Measurements from ENCODE around the gene GRK5. TPM values are rescaled to one million over a fixed set of nuclear protein-coding genes. Genes with fewer than 3 reads are reported as not detected.

Gene GRK5
- total RNA-seq, 2 donors from 2014 or later, result 18.9 to 28.2 TPM

GRCh38 chr10:119395280-119396007 is 188.1 kb downstream of the GRK5 start:
- Mint-ChIP-seq H3K4me1 (peaks cover 15% of the 10 kb centered on the region), H3K27me3 (no peaks in the 10 kb centered on the region), H3K27ac (peak overlapping the region; percentile 90), H3K36me3 (ENCODE audit: low read depth) (peaks cover 16% of the 10 kb centered on the region), H3K4me3 (no peak overlapping the region), H3K9me3 (no peaks in the 10 kb centered on the region)
- no peak for ATAC-seq (replicated peaks)

GRCh38 chr10:119396008-119396708 is 188.8 kb downstream of the GRK5 start:
- Mint-ChIP-seq H3K4me3 (no peak overlapping the region), H3K27me3 (no peaks in the 10 kb centered on the region), H3K27ac (no peak overlapping the region), H3K9me3 (no peaks in the 10 kb centered on the region), H3K36me3 (ENCODE audit: low read depth) (peaks cover 16% of the 10 kb centered on the region), H3K4me1 (peaks cover 15% of the 10 kb centered on the region)
- ATAC-seq (replicated peaks), result no peak

DNA sequence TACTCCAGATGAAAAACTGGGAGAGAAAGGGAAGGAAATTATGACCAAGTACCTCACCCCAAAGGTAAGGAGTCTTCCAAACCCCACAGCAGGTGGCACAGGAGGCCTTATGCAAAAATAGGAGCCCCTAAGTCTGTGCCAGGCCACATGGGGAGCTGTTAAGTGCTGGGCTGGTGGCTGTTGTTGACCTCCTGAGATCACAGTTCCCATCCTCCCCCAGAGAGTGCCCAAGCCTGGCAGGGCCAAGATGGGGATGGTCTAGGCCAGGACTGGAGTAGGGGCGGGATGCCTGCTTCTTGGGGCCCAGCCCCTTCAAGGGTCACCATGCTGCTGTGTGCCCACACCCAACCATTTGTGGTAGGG is 189.3 kb downstream of the GRK5 start:
- Mint-ChIP-seq H3K27ac (no peak overlapping the region), H3K27me3 (no peaks in the 10 kb centered on the region), H3K36me3 (ENCODE audit: low read depth) (peaks cover 16% of the 10 kb centered on the region), H3K4me1 (peaks cover 15% of the 10 kb centered on the region), H3K4me3 (no peak overlapping the region), H3K9me3 (no peaks in the 10 kb centered on the region)
- no peak for ATAC-seq (replicated peaks)

- Mint-ChIP-seq H3K36me3 (ENCODE audit: low read depth) (peaks cover 16% of the 10 kb centered on the region), H3K27me3 (no peaks in the 10 kb centered on the region), H3K4me3 (no peak overlapping the region), H3K9me3 (no peaks in the 10 kb centered on the region), H3K4me1 (peaks cover 15% of the 10 kb centered on the region), H3K27ac (no peak overlapping the region)
- ATAC-seq (replicated peaks), result no peak
Observed at GRCh38 chr10:119397416-119397815, 190.0 kb downstream of the GRK5 start.

DNA sequence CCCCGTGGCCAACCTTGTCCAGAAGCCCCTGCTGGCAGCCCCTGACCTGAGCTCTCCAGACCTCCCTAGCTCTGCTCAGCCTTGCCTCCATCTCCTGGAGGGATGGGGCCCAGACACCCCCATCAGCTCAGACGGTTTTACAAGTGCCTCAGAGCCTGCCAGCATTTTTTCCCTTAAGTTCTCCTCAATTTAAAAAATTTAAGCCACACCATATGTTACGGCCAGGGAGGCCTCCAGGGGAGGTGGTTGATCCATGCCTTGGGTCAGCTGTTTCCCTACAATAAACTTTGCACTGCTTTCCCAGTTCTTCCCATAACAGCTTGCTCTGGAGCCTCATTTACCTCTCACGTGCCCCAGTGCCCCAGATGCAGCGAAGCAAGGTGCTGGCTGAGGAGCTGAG is 191.6 kb downstream of the GRK5 start:
- H3K4me3 Mint-ChIP-seq, result no peak overlapping the region
- peaks cover 9% of the 10 kb centered on the region for H3K4me1 Mint-ChIP-seq
- peak overlapping the region; percentile 46 for H3K27ac Mint-ChIP-seq
- no peak for ATAC-seq (replicated peaks)
- H3K36me3 Mint-ChIP-seq (ENCODE audit: low read depth), result peaks cover 9% of the 10 kb centered on the region
- no peaks in the 10 kb centered on the region for H3K27me3 Mint-ChIP-seq
- H3K9me3 Mint-ChIP-seq, result no peaks in the 10 kb centered on the region

DNA sequence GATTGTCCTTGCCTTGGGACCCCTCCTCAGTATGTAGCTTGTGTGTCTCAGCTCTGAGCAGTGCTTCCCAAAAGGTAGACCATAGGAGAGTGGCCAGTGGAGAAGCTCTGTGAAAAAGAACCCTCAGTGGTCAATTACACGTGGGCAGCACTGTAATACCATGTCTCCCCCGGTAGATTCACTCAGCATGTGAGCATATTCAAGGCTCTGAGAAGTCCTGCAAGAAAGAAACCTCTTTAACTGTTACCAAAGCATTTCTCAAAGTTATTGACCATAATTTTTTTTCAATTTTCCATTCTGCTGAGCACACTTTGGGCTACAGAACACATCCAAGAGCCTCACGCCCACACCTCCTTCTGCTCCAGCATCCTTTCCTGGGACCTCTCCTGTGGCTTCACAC is 192.1 kb downstream of the GRK5 start:
- peaks cover 5% of the 10 kb centered on the region for H3K36me3 Mint-ChIP-seq (ENCODE audit: low read depth)
- H3K4me1 Mint-ChIP-seq, result peaks cover 4% of the 10 kb centered on the region
- ATAC-seq (replicated peaks), result no peak
- H3K27me3 Mint-ChIP-seq, result no peaks in the 10 kb centered on the region
- H3K9me3 Mint-ChIP-seq, result no peaks in the 10 kb centered on the region
- peak overlapping the region; percentile 46 for H3K27ac Mint-ChIP-seq
- H3K4me3 Mint-ChIP-seq, result no peak overlapping the region

GRCh38 chr10:119401671-119402395 is 194.5 kb downstream of the GRK5 start:
- Mint-ChIP-seq H3K4me3 (no peak overlapping the region), H3K27ac (no peak overlapping the region), H3K9me3 (no peaks in the 10 kb centered on the region), H3K4me1 (no peaks in the 10 kb centered on the region), H3K27me3 (no peaks in the 10 kb centered on the region), H3K36me3 (ENCODE audit: low read depth) (no peaks in the 10 kb centered on the region)
- no peak for ATAC-seq (replicated peaks)

GRCh38 chr10:119403921-119404320 is 196.6 kb downstream of the GRK5 start:
- no peak overlapping the region for H3K27ac Mint-ChIP-seq
- H3K4me1 Mint-ChIP-seq, result no peaks in the 10 kb centered on the region

DNA sequence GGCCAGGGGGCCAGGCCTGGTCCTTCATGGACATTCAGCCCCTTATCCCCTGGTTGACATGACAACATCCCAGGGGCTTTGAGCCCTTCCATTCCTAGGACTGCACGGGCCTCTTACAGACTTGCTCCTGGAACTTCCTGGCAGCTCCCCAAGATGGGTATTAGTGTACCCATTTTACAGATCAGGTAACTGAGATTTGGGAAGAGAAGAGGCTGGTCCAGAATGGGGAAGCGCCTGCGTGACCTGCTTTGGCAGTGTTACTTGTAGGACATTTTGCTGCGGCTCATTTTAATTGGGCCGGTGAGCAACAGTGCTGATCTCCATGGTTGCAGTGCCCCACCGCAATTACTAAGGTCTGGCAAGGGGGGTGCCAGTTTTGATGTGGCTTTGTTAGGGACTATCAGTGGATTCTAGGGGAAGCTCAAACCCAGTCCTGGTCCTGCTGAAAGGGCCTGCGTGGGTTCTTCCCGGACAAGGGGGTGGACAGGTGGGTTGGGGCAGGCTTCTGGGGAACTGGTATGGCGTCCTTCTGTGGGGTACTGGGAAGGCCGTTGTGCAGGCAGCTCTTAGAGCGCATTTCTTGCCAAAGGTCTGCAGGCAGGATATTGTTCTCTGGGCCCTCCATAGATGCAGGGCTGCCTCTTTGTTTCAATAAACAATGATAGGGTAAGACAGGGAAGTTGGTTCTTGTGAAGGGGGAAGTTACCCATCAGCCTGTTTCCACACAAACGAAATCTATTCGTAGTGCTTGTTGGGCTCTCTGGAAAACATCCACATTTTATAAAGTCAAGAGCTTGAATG is 197.5 kb downstream of the GRK5 start:
- no peak overlapping the region for H3K4me3 Mint-ChIP-seq
- H3K36me3 Mint-ChIP-seq (ENCODE audit: low read depth), result no peaks in the 10 kb centered on the region
- H3K27ac Mint-ChIP-seq, result no peak overlapping the region
- no peaks in the 10 kb centered on the region for H3K9me3 Mint-ChIP-seq
- H3K27me3 Mint-ChIP-seq, result no peaks in the 10 kb centered on the region
- no peak for ATAC-seq (replicated peaks)
- no peaks in the 10 kb centered on the region for H3K4me1 Mint-ChIP-seq

More at GRCh38 chr10:119403921-119404320, 196.6 kb downstream of the GRK5 start:
- Mint-ChIP-seq H3K27me3 (no peaks in the 10 kb centered on the region), H3K4me3 (no peak overlapping the region), H3K9me3 (no peaks in the 10 kb centered on the region), H3K36me3 (ENCODE audit: low read depth) (no peaks in the 10 kb centered on the region)
- no peak for ATAC-seq (replicated peaks)

DNA sequence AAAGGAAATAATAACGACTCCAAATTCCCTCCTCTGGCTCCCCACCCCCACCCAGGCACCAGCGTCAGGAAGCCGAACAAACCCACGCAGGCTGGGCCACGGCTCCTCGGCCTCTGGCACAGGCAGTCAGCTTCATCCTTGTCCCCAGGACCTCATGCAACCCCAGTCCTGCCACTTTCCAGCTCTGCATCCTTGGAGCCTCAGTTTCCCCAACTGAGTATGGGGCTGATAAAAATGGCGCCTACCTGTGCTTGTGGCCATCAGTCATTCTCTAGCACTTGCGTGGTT is 198.1 kb downstream of the GRK5 start:
- no peaks in the 10 kb centered on the region for H3K27me3 Mint-ChIP-seq
- no peak for ATAC-seq (replicated peaks)
- no peaks in the 10 kb centered on the region for H3K4me1 Mint-ChIP-seq

GRCh38 chr10:119406137-119406536 is 198.8 kb downstream of the GRK5 start:
- no peaks in the 10 kb centered on the region for H3K36me3 Mint-ChIP-seq (ENCODE audit: low read depth)
- ATAC-seq (replicated peaks), result no peak

More for the DNA sequence above, 198.1 kb downstream of the GRK5 start:
- Mint-ChIP-seq H3K4me3 (no peak overlapping the region), H3K9me3 (no peaks in the 10 kb centered on the region), H3K36me3 (ENCODE audit: low read depth) (no peaks in the 10 kb centered on the region), H3K27ac (no peak overlapping the region)

DNA sequence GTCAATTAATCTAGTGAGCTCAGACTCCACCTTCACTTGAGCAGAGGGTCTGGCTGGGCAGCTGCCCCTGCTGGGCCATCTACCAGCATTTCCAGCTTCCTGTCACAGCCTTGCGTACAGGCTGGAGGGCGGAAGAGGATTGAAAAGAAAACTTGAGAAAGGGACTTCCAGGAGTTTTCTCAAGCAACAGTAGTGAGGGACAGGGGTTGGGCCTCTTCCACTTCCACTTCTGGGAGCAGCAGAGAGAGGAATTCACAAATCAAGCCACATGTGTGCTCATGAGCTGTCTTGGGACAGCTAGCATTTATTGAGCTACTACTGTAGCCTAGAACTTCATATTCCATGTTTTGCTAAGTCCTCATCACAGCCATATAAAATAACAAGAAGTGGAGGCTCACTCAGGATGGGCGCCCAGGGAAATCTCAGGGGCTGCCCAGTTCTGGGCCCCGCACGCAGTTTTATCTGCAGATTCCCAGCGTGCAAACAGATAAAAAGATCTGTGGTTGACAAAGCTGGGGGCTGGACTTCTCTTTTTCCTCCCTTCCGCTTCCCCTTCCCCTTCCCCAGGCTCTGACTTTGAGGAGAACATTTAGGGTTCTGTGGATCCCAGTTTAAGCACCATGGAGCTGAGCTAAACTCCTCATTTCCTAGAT is 199.4 kb downstream of the GRK5 start:
- H3K27ac Mint-ChIP-seq, result no peak overlapping the region

More at GRCh38 chr10:119406137-119406536, 198.8 kb downstream of the GRK5 start:
- H3K27ac Mint-ChIP-seq, result no peak overlapping the region
- H3K27me3 Mint-ChIP-seq, result no peaks in the 10 kb centered on the region
- no peaks in the 10 kb centered on the region for H3K9me3 Mint-ChIP-seq
- H3K4me3 Mint-ChIP-seq, result no peak overlapping the region
- H3K4me1 Mint-ChIP-seq, result no peaks in the 10 kb centered on the region

GRCh38 chr10:119407254-119407777 is 199.9 kb downstream of the GRK5 start:
- no peak for ATAC-seq (replicated peaks)
- no peaks in the 10 kb centered on the region for H3K4me1 Mint-ChIP-seq
- H3K36me3 Mint-ChIP-seq (ENCODE audit: low read depth), result no peaks in the 10 kb centered on the region
- H3K27me3 Mint-ChIP-seq, result no peaks in the 10 kb centered on the region
- H3K4me3 Mint-ChIP-seq, result no peak overlapping the region
- H3K9me3 Mint-ChIP-seq, result no peaks in the 10 kb centered on the region
- H3K27ac Mint-ChIP-seq, result no peak overlapping the region

More for the DNA sequence above, 199.4 kb downstream of the GRK5 start:
- H3K36me3 Mint-ChIP-seq (ENCODE audit: low read depth), result no peaks in the 10 kb centered on the region
- no peak for ATAC-seq (replicated peaks)
- no peaks in the 10 kb centered on the region for H3K4me1 Mint-ChIP-seq
- H3K9me3 Mint-ChIP-seq, result no peaks in the 10 kb centered on the region
- H3K4me3 Mint-ChIP-seq, result no peak overlapping the region
- H3K27me3 Mint-ChIP-seq, result no peaks in the 10 kb centered on the region

DNA sequence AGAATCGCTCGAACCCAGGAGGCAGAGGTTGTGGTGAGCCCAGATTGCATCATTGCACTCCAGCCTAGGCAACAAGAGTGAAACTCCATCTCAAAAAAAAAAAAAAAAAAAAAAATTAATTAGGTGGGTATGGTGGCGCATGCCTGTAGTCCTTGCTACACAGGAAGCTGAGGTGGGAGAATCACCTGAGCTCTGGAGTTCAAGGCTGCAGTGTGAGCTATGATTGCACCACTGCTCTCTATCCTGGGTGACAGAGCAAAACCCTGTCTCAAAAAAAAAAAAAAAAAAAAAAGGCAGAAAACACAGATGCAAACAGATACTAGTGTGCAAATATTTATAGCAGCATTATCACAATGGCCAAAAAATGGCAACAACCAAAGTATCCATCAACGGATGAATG is 200.7 kb downstream of the GRK5 start:
- Mint-ChIP-seq H3K27me3 (no peaks in the 10 kb centered on the region), H3K27ac (no peak overlapping the region), H3K36me3 (ENCODE audit: low read depth) (no peaks in the 10 kb centered on the region), H3K4me1 (no peaks in the 10 kb centered on the region), H3K9me3 (no peaks in the 10 kb centered on the region), H3K4me3 (no peak overlapping the region)
- no peak for ATAC-seq (replicated peaks)

All from activated T-helper 17 cell treated with anti-CD3 and anti-CD28 coated beads, Interleukin-2, amount 50 U/mL, for 72 hours (primary cell).